ENCODE measurements around the gene FOXP2.

Gene FOXP2

GRCh38 chr7:114689406-114689805, 274.8 kb downstream of the FOXP2 start:
- no peaks in the 10 kb centered on the region for H3K9me3 ChIP-seq (ENCODE audit: control insufficient read depth in 1 of 2, low read length in 2 of 2)
- no peak overlapping the region for H3K4me3 ChIP-seq (ENCODE audit: low read depth in 1 of 2, low read length in 2 of 2)
- no peaks in the 10 kb centered on the region for H3K27me3 ChIP-seq (ENCODE audit: control insufficient read depth in 1 of 2, insufficient read depth in 2 of 2, low read length in 2 of 2)

GRCh38 chr7:114691605-114692004, 277.0 kb downstream of the FOXP2 start:
- Histone ChIP-seq H3K4me1 (ENCODE audit: control insufficient read depth in 1 of 2, insufficient read depth in 2 of 2, low read length in 2 of 2) (no peaks in the 10 kb centered on the region), H3K9ac (ENCODE audit: low read depth in 1 of 2, low read length in 2 of 2) (no peak overlapping the region), H3K27me3 (ENCODE audit: control insufficient read depth in 1 of 2, insufficient read depth in 2 of 2, low read length in 2 of 2) (no peaks in the 10 kb centered on the region), H3K4me3 (ENCODE audit: low read depth in 1 of 2, low read length in 2 of 2) (no peak overlapping the region), H3K36me3 (ENCODE audit: control insufficient read depth in 1 of 2, insufficient read depth in 2 of 2, low read length in 2 of 2) (peaks cover 0 to 4% of the 10 kb centered on the region in 2 donors), H3K27ac (ENCODE audit: low read depth, low read length) (no peak overlapping the region), H3K9me3 (ENCODE audit: control insufficient read depth in 1 of 2, low read length in 2 of 2) (no peaks in the 10 kb centered on the region)

More at GRCh38 chr7:114689406-114689805, 274.8 kb downstream of the FOXP2 start:
- Histone ChIP-seq H3K36me3 (ENCODE audit: control insufficient read depth in 1 of 2, insufficient read depth in 2 of 2, low read length in 2 of 2) (peaks cover 0 to 4% of the 10 kb centered on the region in 2 donors), H3K9ac (ENCODE audit: low read depth in 1 of 2, low read length in 2 of 2) (no peak overlapping the region), H3K27ac (ENCODE audit: low read depth, low read length) (no peak overlapping the region), H3K4me1 (ENCODE audit: control insufficient read depth in 1 of 2, insufficient read depth in 2 of 2, low read length in 2 of 2) (no peaks in the 10 kb centered on the region)

- Histone ChIP-seq H3K4me3 (ENCODE audit: low read depth in 1 of 2, low read length in 2 of 2) (no peak overlapping the region), H3K9me3 (ENCODE audit: control insufficient read depth in 1 of 2, low read length in 2 of 2) (no peaks in the 10 kb centered on the region), H3K36me3 (ENCODE audit: control insufficient read depth in 1 of 2, insufficient read depth in 2 of 2, low read length in 2 of 2) (peaks cover 0 to 4% of the 10 kb centered on the region in 2 donors), H3K4me1 (ENCODE audit: control insufficient read depth in 1 of 2, insufficient read depth in 2 of 2, low read length in 2 of 2) (no peaks in the 10 kb centered on the region), H3K9ac (ENCODE audit: low read depth in 1 of 2, low read length in 2 of 2) (no peak overlapping the region), H3K27ac (ENCODE audit: low read depth, low read length) (no peak overlapping the region), H3K27me3 (ENCODE audit: control insufficient read depth in 1 of 2, insufficient read depth in 2 of 2, low read length in 2 of 2) (no peaks in the 10 kb centered on the region)
Measured at GRCh38 chr7:114695182-114695581, 280.6 kb downstream of the FOXP2 start.

- no peak overlapping the region for H3K4me3 ChIP-seq (ENCODE audit: low read depth in 1 of 2, low read length in 2 of 2)
- no peaks in the 10 kb centered on the region for H3K36me3 ChIP-seq (ENCODE audit: control insufficient read depth in 1 of 2, insufficient read depth in 2 of 2, low read length in 2 of 2)
- H3K9ac ChIP-seq (ENCODE audit: low read depth in 1 of 2, low read length in 2 of 2) = no peak overlapping the region
- H3K4me1 ChIP-seq (ENCODE audit: control insufficient read depth in 1 of 2, insufficient read depth in 2 of 2, low read length in 2 of 2) = no peaks in the 10 kb centered on the region
- H3K27ac ChIP-seq (ENCODE audit: low read depth, low read length) = no peak overlapping the region
- H3K27me3 ChIP-seq (ENCODE audit: control insufficient read depth in 1 of 2, insufficient read depth in 2 of 2, low read length in 2 of 2) = no peaks in the 10 kb centered on the region
- no peaks in the 10 kb centered on the region for H3K9me3 ChIP-seq (ENCODE audit: control insufficient read depth in 1 of 2, low read length in 2 of 2)
Measured at GRCh38 chr7:114700247-114700928, 285.8 kb downstream of the FOXP2 start.

- H3K4me1 ChIP-seq (ENCODE audit: control insufficient read depth in 1 of 2, insufficient read depth in 2 of 2, low read length in 2 of 2) = no peaks in the 10 kb centered on the region
- H3K4me3 ChIP-seq (ENCODE audit: low read depth in 1 of 2, low read length in 2 of 2) = no peak overlapping the region
- no peak overlapping the region for H3K27ac ChIP-seq (ENCODE audit: low read depth, low read length)
- no peaks in the 10 kb centered on the region for H3K27me3 ChIP-seq (ENCODE audit: control insufficient read depth in 1 of 2, insufficient read depth in 2 of 2, low read length in 2 of 2)
- no peaks in the 10 kb centered on the region for H3K9me3 ChIP-seq (ENCODE audit: control insufficient read depth in 1 of 2, low read length in 2 of 2)
- H3K36me3 ChIP-seq (ENCODE audit: control insufficient read depth in 1 of 2, insufficient read depth in 2 of 2, low read length in 2 of 2) = no peaks in the 10 kb centered on the region
- H3K9ac ChIP-seq (ENCODE audit: low read depth in 1 of 2, low read length in 2 of 2) = no peak overlapping the region
Measured at GRCh38 chr7:114703677-114704076, 289.1 kb downstream of the FOXP2 start.

- no peak overlapping the region for H3K4me3 ChIP-seq (ENCODE audit: low read depth in 1 of 2, low read length in 2 of 2)
- no peak overlapping the region for H3K9ac ChIP-seq (ENCODE audit: low read depth in 1 of 2, low read length in 2 of 2)
- H3K27ac ChIP-seq (ENCODE audit: low read depth, low read length) = no peak overlapping the region
- no peaks in the 10 kb centered on the region for H3K9me3 ChIP-seq (ENCODE audit: control insufficient read depth in 1 of 2, low read length in 2 of 2)
- H3K36me3 ChIP-seq (ENCODE audit: control insufficient read depth in 1 of 2, insufficient read depth in 2 of 2, low read length in 2 of 2) = no peaks in the 10 kb centered on the region
- H3K4me1 ChIP-seq (ENCODE audit: control insufficient read depth in 1 of 2, insufficient read depth in 2 of 2, low read length in 2 of 2) = no peaks in the 10 kb centered on the region
- H3K27me3 ChIP-seq (ENCODE audit: control insufficient read depth in 1 of 2, insufficient read depth in 2 of 2, low read length in 2 of 2) = no peaks in the 10 kb centered on the region
Measured at GRCh38 chr7:114708646-114709045, 294.0 kb downstream of the FOXP2 start.

GRCh38 chr7:114710499-114710898, 295.9 kb downstream of the FOXP2 start:
- H3K4me1 ChIP-seq (ENCODE audit: control insufficient read depth in 1 of 2, insufficient read depth in 2 of 2, low read length in 2 of 2) = no peaks in the 10 kb centered on the region
- no peaks in the 10 kb centered on the region for H3K36me3 ChIP-seq (ENCODE audit: control insufficient read depth in 1 of 2, insufficient read depth in 2 of 2, low read length in 2 of 2)
- H3K27me3 ChIP-seq (ENCODE audit: control insufficient read depth in 1 of 2, insufficient read depth in 2 of 2, low read length in 2 of 2) = no peaks in the 10 kb centered on the region
- H3K9me3 ChIP-seq (ENCODE audit: control insufficient read depth in 1 of 2, low read length in 2 of 2) = no peaks in the 10 kb centered on the region
- no peak overlapping the region for H3K27ac ChIP-seq (ENCODE audit: low read depth, low read length)
- no peak overlapping the region for H3K4me3 ChIP-seq (ENCODE audit: low read depth in 1 of 2, low read length in 2 of 2)
- H3K9ac ChIP-seq (ENCODE audit: low read depth in 1 of 2, low read length in 2 of 2) = no peak overlapping the region

- Histone ChIP-seq H3K36me3 (ENCODE audit: control insufficient read depth in 1 of 2, insufficient read depth in 2 of 2, low read length in 2 of 2) (no peaks in the 10 kb centered on the region), H3K27me3 (ENCODE audit: control insufficient read depth in 1 of 2, insufficient read depth in 2 of 2, low read length in 2 of 2) (no peaks in the 10 kb centered on the region), H3K27ac (ENCODE audit: low read depth, low read length) (no peak overlapping the region), H3K4me1 (ENCODE audit: control insufficient read depth in 1 of 2, insufficient read depth in 2 of 2, low read length in 2 of 2) (no peaks in the 10 kb centered on the region), H3K4me3 (ENCODE audit: low read depth in 1 of 2, low read length in 2 of 2) (no peak overlapping the region), H3K9ac (ENCODE audit: low read depth in 1 of 2, low read length in 2 of 2) (no peak overlapping the region), H3K9me3 (ENCODE audit: control insufficient read depth in 1 of 2, low read length in 2 of 2) (no peaks in the 10 kb centered on the region)
Measured at GRCh38 chr7:114711241-114711640, 296.6 kb downstream of the FOXP2 start.

- no peaks in the 10 kb centered on the region for H3K4me1 ChIP-seq (ENCODE audit: control insufficient read depth in 1 of 2, insufficient read depth in 2 of 2, low read length in 2 of 2)
- no peak overlapping the region for H3K4me3 ChIP-seq (ENCODE audit: low read depth in 1 of 2, low read length in 2 of 2)
- H3K9me3 ChIP-seq (ENCODE audit: control insufficient read depth in 1 of 2, low read length in 2 of 2) = no peaks in the 10 kb centered on the region
- H3K27me3 ChIP-seq (ENCODE audit: control insufficient read depth in 1 of 2, insufficient read depth in 2 of 2, low read length in 2 of 2) = no peaks in the 10 kb centered on the region
- H3K27ac ChIP-seq (ENCODE audit: low read depth, low read length) = no peak overlapping the region
- no peaks in the 10 kb centered on the region for H3K36me3 ChIP-seq (ENCODE audit: control insufficient read depth in 1 of 2, insufficient read depth in 2 of 2, low read length in 2 of 2)
- no peak overlapping the region for H3K9ac ChIP-seq (ENCODE audit: low read depth in 1 of 2, low read length in 2 of 2)
Measured at GRCh38 chr7:114715907-114716306, 301.3 kb downstream of the FOXP2 start.

- Histone ChIP-seq H3K9me3 (ENCODE audit: control insufficient read depth in 1 of 2, low read length in 2 of 2) (no peaks in the 10 kb centered on the region), H3K4me1 (ENCODE audit: control insufficient read depth in 1 of 2, insufficient read depth in 2 of 2, low read length in 2 of 2) (no peaks in the 10 kb centered on the region), H3K9ac (ENCODE audit: low read depth in 1 of 2, low read length in 2 of 2) (no peak overlapping the region), H3K4me3 (ENCODE audit: low read depth in 1 of 2, low read length in 2 of 2) (no peak overlapping the region), H3K27me3 (ENCODE audit: control insufficient read depth in 1 of 2, insufficient read depth in 2 of 2, low read length in 2 of 2) (no peaks in the 10 kb centered on the region), H3K27ac (ENCODE audit: low read depth, low read length) (no peak overlapping the region), H3K36me3 (ENCODE audit: control insufficient read depth in 1 of 2, insufficient read depth in 2 of 2, low read length in 2 of 2) (no peaks in the 10 kb centered on the region)
Measured at GRCh38 chr7:114718861-114719260, 304.2 kb downstream of the FOXP2 start.
